Stimulated activated CD4-positive, alpha-beta T cell treated with anti-CD3 and anti-CD28 coated beads, Interleukin-12 subunit alpha, Interleukin-12 subunit beta, amount 100 ng/mL, for 4 hours (primary cell): Measurements from ENCODE around the gene EVL.
A peak's percentile ranks its signal among the peaks of the same experiment; 100 is the strongest.
"Not testable (repeated sequence)": the region's sequence is repeated elsewhere in the genome, so short reads cannot be mapped to it uniquely, and the experiment has no call there.

Experiments used
- DNase-seq: peaks from one replicate; pipeline ENCODE4 v3.0.0-alpha.2; 2020

EVL gene

GRCh38 chr14:100148837-100149731 lies 83.9 kb downstream of the EVL start:
- no peak for DNase-seq

- DNase-seq: no peak
These were observed 84.8 kb downstream of the EVL start for GRCh38 chr14:100149851-100150611.

GRCh38 chr14:100150932-100151587 lies 85.8 kb downstream of the EVL start:
- no peak for DNase-seq

GRCh38 chr14:100152091-100152490 lies 86.9 kb downstream of the EVL start:
- DNase-seq: no peak

- no peak for DNase-seq
These were observed 88.3 kb downstream of the EVL start for GRCh38 chr14:100153560-100153959.

GRCh38 chr14:100155049-100155621 lies 89.9 kb downstream of the EVL start:
- no peak for DNase-seq

- no peak for DNase-seq
These were observed 90.8 kb downstream of the EVL start for GRCh38 chr14:100155756-100156616.

GRCh38 chr14:100156776-100157175 lies 91.6 kb downstream of the EVL start:
- DNase-seq: no peak

GRCh38 chr14:100157548-100158232 lies 92.5 kb downstream of the EVL start:
- DNase-seq: not testable (repeated sequence)

- DNase-seq: no peak
These were observed 93.4 kb downstream of the EVL start for GRCh38 chr14:100158566-100159093.

GRCh38 chr14:100159094-100159864 lies 94.1 kb downstream of the EVL start, which contains the start of gene DEGS2:
DEGS2 (minus strand) TSS chr14:100159645; CDS start chr14:100159587, 58 bp downstream.
- DNase-seq: peak; percentile 67

GRCh38 chr14:100159865-100160533 lies 94.8 kb downstream of the EVL start:
- no peak for DNase-seq

GRCh38 chr14:100160534-100160916 lies 95.3 kb downstream of the EVL start:
- no peak for DNase-seq

- no peak for DNase-seq
These were observed 100.2 kb downstream of the EVL start for GRCh38 chr14:100165376-100165775.

GRCh38 chr14:100165831-100166440 lies 100.7 kb downstream of the EVL start:
- no peak for DNase-seq

GRCh38 chr14:100168506-100168905 lies 103.3 kb downstream of the EVL start:
- DNase-seq: no peak

GRCh38 chr14:100170880-100171279 lies 105.7 kb downstream of the EVL start:
- no peak for DNase-seq

- DNase-seq: no peak
These were observed 107.6 kb downstream of the EVL start for GRCh38 chr14:100172811-100173210.

GRCh38 chr14:100173353-100173752 lies 108.1 kb downstream of the EVL start:
- no peak for DNase-seq
